ENCODE results near the gene DPP6. TPM values are rescaled to one million over a fixed set of nuclear protein-coding genes. Genes with fewer than 3 reads are reported as not detected.

The DPP6 gene
- total and polyA plus RNA-seq, 9 of the 15 experiments (the other 6 are each of a cell fraction or from before 2014, with no cell fraction given) = not detected

- intact Hi-C loops (cut with micrococcal nuclease) = no loop called here
- TF ChIP-seq FOXM1 (IDR thresholded peaks at IDR 0.05; ENCODE audit: low read depth) (no peak), FOXM1 (CRISPR knock-in tag; IDR thresholded peaks at IDR 0.05; ENCODE audit: low read depth) (no peak), ZNF124 (CRISPR knock-in tag; IDR thresholded peaks at IDR 0.05) (no peak), SAFB2 (IDR thresholded peaks at IDR 0.05; ENCODE audit: borderline replicate concordance, low read depth, low read length, severe bottlenecking) (no peak), HOXB6 (CRISPR knock-in tag; IDR thresholded peaks at IDR 0.05; ENCODE audit: borderline replicate concordance) (no peak), RUNX1 (IDR thresholded peaks at IDR 0.05; ENCODE audit: low read depth) (no peak), ZNF217 (CRISPR knock-in tag; IDR thresholded peaks at IDR 0.05) (no peak), TFAM (CRISPR knock-in tag; conservative IDR thresholded peaks at IDR 0.05) (no peak), KLF13 (tag; IDR thresholded peaks at IDR 0.05; ENCODE audit: borderline replicate concordance, low read depth) (no peak), MTA3 (IDR thresholded peaks at IDR 0.05; ENCODE audit: borderline replicate concordance) (no peak), ZNF41 (CRISPR knock-in tag; conservative IDR thresholded peaks at IDR 0.05) (no peak), BRF1 (IDR thresholded peaks at IDR 0.05; ENCODE audit: borderline replicate concordance, extremely low read depth, insufficient read length) (no peak), ZHX1 (conservative IDR thresholded peaks at IDR 0.05; ENCODE audit: low read length) (no peak), XRCC3 (IDR thresholded peaks at IDR 0.05) (no peak), ZKSCAN1 (IDR thresholded peaks at IDR 0.05; ENCODE audit: low read depth, low read length) (no peak), CREB3L1 (IDR thresholded peaks at IDR 0.05; ENCODE audit: borderline replicate concordance, low read depth) (no peak), CHD1 (IDR thresholded peaks at IDR 0.05; ENCODE audit: low read length) (no peak)
Measured at GRCh38 chr7:154864523-154864891, 812.3 kb downstream of the DPP6 start.

More at GRCh38 chr7:154864523-154864891, 812.3 kb downstream of the DPP6 start:
- H3K4me3 ChIP-seq = no peak overlapping the region
- FAIRE-seq (no peak), ATAC-seq (no peak), DNase-seq (ENCODE audit: extremely low read depth in 1 of 4, low spot score in 3 of 4) (no peak)
- ChIA-PET CTCF (ENCODE audit: low intra/inter-chr PET ratio) (no interaction called here), POLR2A (no interaction called here)
- H3K9ac ChIP-seq (ENCODE audit: insufficient read depth in 1 of 2, low read depth in 2 of 2, low read length in 2 of 2) = no peak overlapping the region
- no peak overlapping the region for H3K4me2 ChIP-seq (ENCODE audit: insufficient read depth, low read length)
- H2AFZ ChIP-seq (ENCODE audit: low read depth, low read length) = no peak overlapping the region
- no peaks in the 10 kb centered on the region for H3K9me3 ChIP-seq (replicated peaks; ENCODE audit: control insufficient read depth, insufficient read depth, low read depth, low read length)
- H3K27me3 ChIP-seq (ENCODE audit: control insufficient read depth in 2 of 2, insufficient read depth in 2 of 2, low read length in 2 of 2) = peaks cover 49 to 89% of the 10 kb centered on the region in 2 experiments
- H3K79me2 ChIP-seq (ENCODE audit: control insufficient read depth, insufficient read depth, low read length) = no peaks in the 10 kb centered on the region
- H3K36me3 ChIP-seq (ENCODE audit: control insufficient read depth, insufficient read depth, low read length) = no peaks in the 10 kb centered on the region
- no peaks in the 10 kb centered on the region for H3K9me1 ChIP-seq (ENCODE audit: control insufficient read depth, insufficient read depth, low read length)
- in situ Hi-C loops (cut with MboI) = no loop called here
- BruUV-seq (replicated peaks) = no TSS peak
- peaks cover 18% of the 10 kb centered on the region; the same call in 1 of the 2 replicates for H4K20me1 ChIP-seq (replicated peaks; ENCODE audit: control insufficient read depth, insufficient read depth, low read length)
- 3% methylated on average over 6 of the region's 6 CpGs for WGBS (ENCODE audit: insufficient coverage, low coverage, missing lambda C conversion rate)
- no peak overlapping the region for H3K27ac ChIP-seq (ENCODE audit: extremely low read depth, low read depth, low read length)
- peaks cover 0 to 3% of the 10 kb centered on the region in 2 experiments; a peak in 1 of 5 replicates for H3K4me1 ChIP-seq (replicated peaks in 1 of 2; ENCODE audit: control insufficient read depth in 2 of 2, insufficient read depth in 2 of 2, low read length in 2 of 2)
